Measurements from ENCODE around the gene ACSM3.
"Not testable (repeated sequence)": the region's sequence is repeated elsewhere in the genome, so short reads cannot be mapped to it uniquely, and the experiment has no call there.

Gene ACSM3

DNA sequence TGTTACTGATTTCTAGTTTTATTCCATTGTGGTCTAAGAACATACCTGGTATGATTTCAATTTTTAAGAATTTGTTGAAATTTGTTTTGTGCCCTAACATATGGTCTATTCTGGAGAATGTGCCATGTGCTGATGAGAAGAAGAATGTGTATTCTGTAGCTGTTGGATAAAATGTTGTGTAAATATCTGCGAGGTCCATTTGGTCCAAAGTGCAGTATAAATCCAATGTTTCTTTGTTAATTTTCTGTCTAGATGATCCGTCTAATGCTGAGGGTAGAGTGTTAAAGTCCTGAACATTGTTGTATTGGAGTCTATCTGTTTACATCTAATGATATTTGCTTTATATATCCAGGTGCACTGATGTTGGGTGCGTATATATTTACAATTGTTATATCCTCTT, 9.9 kb downstream of the ACSM3 start:
- H3K27me3 Mint-ChIP-seq, result no peaks in the 10 kb centered on the region
- no peak overlapping the region for H3K27ac Mint-ChIP-seq
- H3K4me1 Mint-ChIP-seq, result no peaks in the 10 kb centered on the region
- no peaks in the 10 kb centered on the region for H3K9me3 Mint-ChIP-seq
- H3K4me3 Mint-ChIP-seq, result no peak overlapping the region
- H3K36me3 Mint-ChIP-seq, result no peaks in the 10 kb centered on the region
- no peak for ATAC-seq

DNA sequence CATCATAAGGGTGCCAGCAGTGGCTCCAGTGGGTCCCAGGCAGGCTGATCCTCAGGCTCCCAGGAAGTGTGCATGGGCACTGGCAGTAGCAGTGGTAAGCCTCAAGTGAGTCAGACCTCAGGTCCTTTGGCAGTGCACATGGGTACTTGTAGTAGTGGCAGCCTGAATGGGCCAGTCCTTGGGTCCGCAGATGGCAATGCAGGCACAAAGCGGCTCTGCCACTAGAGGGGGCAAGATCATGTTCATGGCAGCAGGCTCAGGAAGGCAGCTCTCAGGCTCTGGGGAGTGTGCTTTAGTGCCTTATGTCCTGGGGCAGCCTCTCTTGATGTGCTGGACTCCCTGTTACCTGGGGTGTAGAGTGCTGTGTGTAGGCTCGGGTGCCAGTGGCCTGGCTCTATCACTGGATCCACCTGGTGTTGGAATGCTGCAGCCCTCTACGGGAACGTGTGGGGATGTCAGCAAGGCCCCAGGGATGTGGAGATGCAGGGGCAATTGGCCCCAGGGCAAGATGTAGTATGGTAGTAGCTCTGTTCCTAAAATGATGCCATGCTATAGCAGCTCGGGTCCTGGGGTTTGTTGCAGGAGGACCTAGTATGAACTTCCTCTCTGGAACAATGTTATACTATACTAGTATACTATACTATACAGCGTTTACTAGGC, 11.0 kb downstream of the ACSM3 start:
- H3K27me3 Mint-ChIP-seq, result no peaks in the 10 kb centered on the region
- no peaks in the 10 kb centered on the region for H3K4me1 Mint-ChIP-seq
- H3K9me3 Mint-ChIP-seq, result no peaks in the 10 kb centered on the region

DNA sequence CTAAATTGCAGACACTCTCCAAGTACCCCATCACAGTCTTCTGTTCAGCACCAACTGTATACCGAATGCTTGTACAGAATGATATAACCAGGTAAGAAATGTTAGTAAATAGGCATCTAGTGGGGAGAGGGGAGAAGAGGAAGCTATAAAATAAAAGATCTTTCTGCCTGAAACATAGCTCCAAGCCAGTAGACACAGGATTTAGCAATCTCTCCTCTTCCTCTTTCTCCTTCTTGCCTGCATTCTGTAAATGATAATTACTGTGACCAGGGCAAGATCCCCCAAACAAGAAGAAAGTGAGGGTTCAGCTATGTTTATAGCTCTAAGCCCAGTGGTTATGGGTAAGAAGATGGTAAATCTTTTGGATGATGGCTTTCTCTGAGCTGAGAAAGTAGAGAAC, 17.9 kb downstream of the ACSM3 start:
- no peak overlapping the region for H3K27ac Mint-ChIP-seq

More for the DNA sequence above, 11.0 kb downstream of the ACSM3 start:
- Mint-ChIP-seq H3K4me3 (no peak overlapping the region), H3K27ac (no peak overlapping the region), H3K36me3 (no peaks in the 10 kb centered on the region)
- peak; percentile 61 for ATAC-seq

DNA sequence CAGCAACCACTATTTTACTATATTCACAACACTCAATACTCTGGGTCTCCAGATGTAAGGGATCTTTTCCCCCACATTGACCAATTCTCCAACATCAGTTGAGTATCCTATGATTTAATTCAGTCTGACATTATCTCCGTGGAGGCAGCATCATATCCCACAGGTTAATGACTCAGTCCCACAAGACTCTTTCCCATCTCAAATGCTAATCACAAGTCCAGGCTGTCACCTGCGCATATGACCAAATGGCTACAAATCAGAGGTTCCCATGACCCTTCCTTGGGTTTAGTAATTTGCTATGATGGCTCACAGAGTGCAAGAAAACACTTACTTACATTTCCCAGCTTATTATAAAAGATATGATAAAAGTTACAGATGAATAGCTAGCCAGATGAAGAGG, 18.7 kb downstream of the ACSM3 start:
- no peaks in the 10 kb centered on the region for H3K36me3 Mint-ChIP-seq
- no peak overlapping the region for H3K4me3 Mint-ChIP-seq

More for the DNA sequence above, 17.9 kb downstream of the ACSM3 start:
- H3K27me3 Mint-ChIP-seq, result no peaks in the 10 kb centered on the region
- no peaks in the 10 kb centered on the region for H3K4me1 Mint-ChIP-seq
- no peaks in the 10 kb centered on the region for H3K36me3 Mint-ChIP-seq
- H3K9me3 Mint-ChIP-seq, result no peaks in the 10 kb centered on the region
- H3K4me3 Mint-ChIP-seq, result no peak overlapping the region
- ATAC-seq, result no peak

DNA sequence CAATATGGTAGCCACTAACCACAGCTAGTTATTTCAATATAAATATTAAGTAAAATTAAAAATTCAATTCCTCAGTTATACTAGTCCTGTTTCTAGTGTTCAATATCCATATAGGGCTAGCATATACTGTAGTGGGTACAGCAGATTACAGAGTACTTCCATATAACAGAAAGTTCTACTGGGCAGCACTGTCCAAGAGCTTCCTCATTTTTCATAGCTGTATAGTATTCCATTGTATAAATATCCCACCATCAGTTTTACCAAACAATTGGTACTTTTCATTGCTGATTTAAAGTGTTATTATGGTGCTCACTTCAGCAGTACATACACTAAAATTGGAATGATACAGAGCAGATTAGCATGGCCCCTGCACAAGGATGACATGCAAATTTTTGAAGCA, 20.4 kb downstream of the ACSM3 start:
- Mint-ChIP-seq H3K4me1 (no peaks in the 10 kb centered on the region), H3K27ac (no peak overlapping the region), H3K27me3 (no peaks in the 10 kb centered on the region), H3K9me3 (no peaks in the 10 kb centered on the region), H3K36me3 (no peaks in the 10 kb centered on the region), H3K4me3 (no peak overlapping the region)
- no peak for ATAC-seq

More for the DNA sequence above, 18.7 kb downstream of the ACSM3 start:
- ATAC-seq, result no peak
- no peaks in the 10 kb centered on the region for H3K27me3 Mint-ChIP-seq
- H3K4me1 Mint-ChIP-seq, result no peaks in the 10 kb centered on the region
- H3K9me3 Mint-ChIP-seq, result no peaks in the 10 kb centered on the region
- H3K27ac Mint-ChIP-seq, result no peak overlapping the region

DNA sequence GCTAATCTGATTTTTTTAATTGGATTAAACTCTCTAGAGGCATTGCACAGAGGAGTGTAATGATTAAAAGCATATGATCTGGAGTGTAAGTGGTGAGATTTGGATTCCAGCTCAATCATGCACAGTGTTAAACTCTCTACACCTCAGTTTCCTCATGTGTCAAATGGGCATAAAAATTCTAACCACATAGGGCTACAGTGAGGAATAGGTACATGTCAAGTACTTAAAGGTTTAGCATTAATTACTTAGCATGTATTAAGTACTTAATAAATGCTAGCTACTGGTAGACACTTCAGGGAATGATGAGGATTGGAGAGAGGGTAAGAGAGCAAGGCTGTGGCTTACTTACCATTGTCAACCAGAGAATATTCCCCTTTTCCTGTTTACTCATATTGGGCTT, 25.3 kb downstream of the ACSM3 start:
- no peaks in the 10 kb centered on the region for H3K27me3 Mint-ChIP-seq
- H3K4me3 Mint-ChIP-seq, result no peak overlapping the region
- no peaks in the 10 kb centered on the region for H3K4me1 Mint-ChIP-seq
- H3K36me3 Mint-ChIP-seq, result no peaks in the 10 kb centered on the region
- no peaks in the 10 kb centered on the region for H3K9me3 Mint-ChIP-seq
- ATAC-seq, result no peak
- H3K27ac Mint-ChIP-seq, result no peak overlapping the region

DNA sequence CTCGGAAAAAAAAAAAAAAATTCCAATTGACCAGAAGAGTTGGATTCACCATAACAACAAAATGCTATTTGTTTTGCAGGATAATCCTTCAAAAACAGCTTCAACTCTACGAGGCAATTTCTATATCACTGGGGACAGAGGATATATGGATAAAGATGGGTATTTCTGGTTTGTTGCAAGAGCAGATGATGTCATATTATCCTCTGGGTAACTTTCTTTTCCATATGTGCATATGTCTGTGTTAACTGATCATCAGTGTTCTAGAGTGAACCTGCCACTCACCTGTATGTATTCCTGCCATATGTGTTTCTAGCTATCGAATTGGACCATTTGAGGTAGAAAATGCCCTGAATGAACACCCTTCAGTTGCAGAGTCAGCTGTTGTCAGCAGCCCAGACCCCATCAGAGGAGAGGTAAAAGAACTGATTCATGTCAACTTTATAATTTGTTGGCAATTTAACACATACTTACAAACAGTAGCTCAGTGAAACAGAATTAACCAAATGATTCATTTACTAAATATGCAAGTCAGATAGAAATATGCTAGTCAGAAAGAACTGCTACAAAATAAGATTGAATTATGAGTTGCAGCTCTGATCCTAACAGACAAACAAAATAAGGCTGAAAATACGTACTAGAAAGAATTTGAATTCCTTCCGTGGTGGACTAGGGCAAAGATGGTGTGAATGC, 28.3 kb downstream of the ACSM3 start:
- no peaks in the 10 kb centered on the region for H3K4me1 Mint-ChIP-seq
- no peak overlapping the region for H3K4me3 Mint-ChIP-seq
- no peaks in the 10 kb centered on the region for H3K36me3 Mint-ChIP-seq
- no peak overlapping the region for H3K27ac Mint-ChIP-seq
- no peaks in the 10 kb centered on the region for H3K9me3 Mint-ChIP-seq
- H3K27me3 Mint-ChIP-seq, result no peaks in the 10 kb centered on the region
- ATAC-seq, result no peak

DNA sequence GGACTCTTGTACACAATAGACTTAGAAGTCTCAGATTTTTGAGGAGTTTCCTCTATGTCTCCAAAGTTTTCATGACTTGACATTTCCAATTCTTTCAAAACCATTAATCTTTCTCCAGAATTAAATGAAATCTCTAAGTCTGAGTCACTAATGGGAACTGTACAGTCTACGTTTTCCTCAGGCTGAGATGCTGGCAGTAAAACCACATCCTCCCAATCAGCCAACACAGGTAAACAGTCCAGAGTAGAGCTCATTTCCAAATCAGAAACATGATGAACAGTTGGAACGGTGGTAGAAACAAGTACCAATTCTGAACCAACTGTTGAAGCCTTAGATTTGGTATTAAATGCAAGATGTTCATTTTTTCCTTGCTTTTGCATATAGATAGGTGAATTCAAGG, 34.5 kb downstream of the ACSM3 start:
- Mint-ChIP-seq H3K27me3 (no peaks in the 10 kb centered on the region), H3K4me3 (no peak overlapping the region), H3K36me3 (no peaks in the 10 kb centered on the region), H3K9me3 (no peaks in the 10 kb centered on the region), H3K4me1 (no peaks in the 10 kb centered on the region), H3K27ac (no peak overlapping the region)
- ATAC-seq, result no peak

DNA sequence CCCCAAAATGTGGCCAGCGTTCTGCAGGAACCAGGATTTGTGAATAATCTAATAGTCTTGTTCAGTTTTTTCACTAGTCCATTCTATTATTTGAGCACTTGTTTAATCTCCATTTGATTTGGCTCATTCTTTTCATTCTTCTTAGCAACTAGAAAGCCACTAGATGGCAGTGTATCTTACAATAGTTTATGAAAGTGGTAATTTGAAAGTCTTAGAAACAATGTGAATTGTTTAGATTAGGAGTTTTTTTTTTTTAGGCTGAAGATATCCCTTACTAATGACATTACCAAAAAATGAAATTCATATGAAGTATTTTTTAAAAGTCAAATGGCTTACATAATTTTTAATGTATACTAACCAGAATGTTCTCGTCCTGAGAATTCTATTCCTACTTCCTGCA, 35.8 kb downstream of the ACSM3 start:
- Mint-ChIP-seq H3K36me3 (no peaks in the 10 kb centered on the region), H3K4me3 (no peak overlapping the region), H3K9me3 (no peaks in the 10 kb centered on the region), H3K27ac (no peak overlapping the region), H3K4me1 (no peaks in the 10 kb centered on the region), H3K27me3 (no peaks in the 10 kb centered on the region)
- ATAC-seq, result no peak

DNA sequence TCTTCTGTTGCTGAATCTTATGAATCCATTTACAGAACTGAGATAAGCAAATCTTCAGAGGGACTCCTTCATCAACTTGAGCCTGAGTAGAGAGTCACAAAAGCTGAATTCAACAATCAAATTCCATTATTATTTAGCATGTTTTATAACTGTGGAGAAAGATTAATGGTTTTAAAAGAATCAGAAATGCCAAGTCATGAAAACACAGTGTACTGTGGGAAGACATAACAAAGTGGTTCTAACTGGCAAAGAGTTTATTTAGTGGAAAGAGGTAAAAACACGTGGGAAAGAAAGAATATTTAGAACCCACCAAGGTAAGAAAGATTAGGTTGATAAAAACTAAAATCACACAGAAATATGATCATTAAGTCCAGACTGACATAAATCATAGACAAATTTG, 37.5 kb downstream of the ACSM3 start:
- ATAC-seq, result no peak
- Mint-ChIP-seq H3K9me3 (no peaks in the 10 kb centered on the region), H3K4me3 (no peak overlapping the region), H3K4me1 (peaks cover 9% of the 10 kb centered on the region), H3K27ac (no peak overlapping the region), H3K27me3 (no peaks in the 10 kb centered on the region), H3K36me3 (no peaks in the 10 kb centered on the region)

DNA sequence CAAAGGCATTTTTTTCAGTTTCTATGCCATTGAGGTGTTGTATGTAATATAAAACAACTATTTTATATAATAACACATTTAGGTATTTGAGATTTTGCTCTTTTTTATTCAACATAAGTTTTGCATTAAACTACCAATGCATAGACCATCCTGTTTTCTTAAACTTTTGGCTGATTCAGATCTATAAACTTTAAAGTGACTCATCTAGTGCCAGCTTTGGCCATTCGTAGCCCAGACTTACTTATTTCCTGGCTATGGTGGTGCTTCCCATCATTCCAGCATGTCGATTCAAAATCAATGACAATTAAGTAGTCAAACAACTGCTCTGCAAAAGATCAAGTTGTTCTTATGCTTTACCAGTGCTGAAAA, 39.4 kb downstream of the ACSM3 start:
- Mint-ChIP-seq H3K4me3 (no peak overlapping the region), H3K9me3 (no peaks in the 10 kb centered on the region), H3K36me3 (no peaks in the 10 kb centered on the region), H3K4me1 (peaks cover 27% of the 10 kb centered on the region), H3K27ac (no peak overlapping the region), H3K27me3 (no peaks in the 10 kb centered on the region)
- ATAC-seq, result no peak

DNA sequence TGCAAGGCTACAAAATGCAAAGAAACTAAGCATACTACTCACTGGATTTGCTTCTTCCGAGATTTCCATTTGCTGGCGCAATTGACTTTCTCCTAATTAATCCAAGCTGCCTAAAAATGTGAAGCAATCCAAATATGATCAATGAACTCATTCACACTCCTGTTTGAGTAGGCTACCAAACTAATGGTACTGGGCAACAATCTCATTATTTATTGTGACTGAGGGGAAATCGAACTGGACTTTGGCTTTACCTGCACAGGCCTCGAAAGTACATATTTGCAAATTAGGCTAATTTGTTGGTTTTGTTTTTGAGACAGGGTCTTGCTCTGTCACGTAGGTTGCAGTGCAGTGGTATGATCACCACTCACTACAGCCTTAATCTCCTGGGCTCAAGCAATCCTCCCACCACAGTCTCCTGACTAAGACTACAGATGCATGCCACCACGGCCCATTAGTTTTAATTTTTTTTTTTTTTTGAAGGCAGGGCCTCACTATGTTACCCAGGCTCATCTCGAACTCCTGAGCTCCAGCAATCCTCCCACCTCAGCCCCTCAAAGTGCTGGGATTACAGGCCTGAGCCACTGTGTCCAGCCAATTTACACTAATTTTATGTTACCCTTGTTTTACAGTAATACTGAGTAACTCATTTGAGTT, 39.9 kb downstream of the ACSM3 start:
- no peak for ATAC-seq
- H3K4me1 Mint-ChIP-seq, result peaks cover 27% of the 10 kb centered on the region
- no peaks in the 10 kb centered on the region for H3K27me3 Mint-ChIP-seq
- H3K4me3 Mint-ChIP-seq, result no peak overlapping the region
- no peaks in the 10 kb centered on the region for H3K9me3 Mint-ChIP-seq
- H3K27ac Mint-ChIP-seq, result no peak overlapping the region
- H3K36me3 Mint-ChIP-seq, result no peaks in the 10 kb centered on the region

DNA sequence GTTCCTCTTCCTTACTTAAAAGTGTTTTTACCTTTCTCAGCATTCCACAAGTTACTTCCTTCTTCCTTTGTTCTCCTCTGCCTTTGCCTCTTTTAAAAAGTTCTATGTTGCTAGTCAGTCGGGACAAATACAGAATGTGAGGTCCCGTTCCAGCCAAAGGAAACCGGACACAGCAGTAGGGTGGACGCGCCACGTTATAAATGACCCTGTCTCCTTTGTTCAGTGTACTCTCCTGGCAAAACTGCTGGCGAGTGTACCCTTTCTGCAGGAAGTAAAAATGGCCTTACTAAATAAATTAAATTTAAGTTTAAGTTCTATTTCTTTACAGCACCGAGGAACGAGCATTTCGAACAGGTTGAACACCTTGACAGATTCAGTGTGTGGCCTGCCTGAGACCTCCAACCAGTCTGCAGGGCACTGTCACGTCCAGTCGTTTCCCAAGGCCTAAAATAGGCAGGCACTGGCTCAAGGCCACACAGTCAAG, 41.9 kb downstream of the ACSM3 start:
- H3K9me3 Mint-ChIP-seq, H3K27me3 Mint-ChIP-seq, ATAC-seq, H3K36me3 Mint-ChIP-seq: not testable (repeated sequence)
- Mint-ChIP-seq H3K27ac (peak overlapping the region; percentile 89), H3K4me3 (peak overlapping the region; percentile 93), H3K4me1 (peaks cover 27% of the 10 kb centered on the region)

DNA sequence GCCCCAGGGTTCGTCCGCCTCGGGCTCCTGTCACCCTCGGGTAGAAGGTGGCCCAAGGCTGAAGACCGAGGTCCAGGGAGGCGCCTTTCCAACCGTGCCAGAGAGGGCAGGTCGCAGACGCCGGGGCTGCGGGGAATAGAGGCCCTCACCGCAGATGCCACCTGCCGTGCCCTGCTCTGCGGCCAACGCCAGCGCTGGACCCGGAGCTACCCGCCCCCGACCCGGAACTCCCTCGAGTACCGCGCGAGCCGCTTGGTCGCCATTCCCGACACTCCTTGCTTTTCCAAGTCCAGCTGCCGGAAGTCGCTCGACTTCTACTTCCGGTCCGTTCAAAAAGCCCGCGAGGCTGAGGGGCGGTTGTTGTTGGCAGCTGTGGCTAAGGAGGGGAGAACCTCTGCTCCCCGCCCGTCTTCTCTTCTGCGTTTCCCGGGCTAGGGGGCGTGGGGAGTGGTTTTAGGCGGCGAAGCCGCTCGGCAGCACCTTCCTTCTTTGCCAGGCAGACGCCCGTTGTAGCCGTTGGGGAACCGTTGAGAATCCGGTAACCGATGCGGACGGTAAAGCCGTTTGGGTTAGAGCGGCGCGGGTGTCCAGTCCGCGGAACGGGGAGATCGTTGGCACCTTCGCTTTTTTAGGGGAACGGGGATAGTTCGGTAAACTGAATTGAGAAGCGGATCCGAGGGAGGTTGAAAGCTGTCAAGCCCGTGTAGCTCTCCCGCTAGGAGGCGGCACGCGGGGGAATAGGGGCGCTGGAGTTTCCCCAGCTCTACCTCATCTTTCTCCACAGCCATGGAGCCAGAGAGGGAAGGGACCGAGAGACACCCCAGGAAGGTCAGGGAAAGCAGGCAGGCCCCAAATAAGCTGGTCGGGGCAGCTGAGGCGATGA, 42.6 kb downstream of the ACSM3 start, which contains the start of the genes ERI2 and REXO5:
Gene ERI2 (minus strand): TSS at position 305 of the 883 bp plus-strand sequence. CDS start 42 bp downstream, at position 263.
Gene REXO5 (plus strand): TSS at position 360 of the 883 bp plus-strand sequence. CDS start 427 bp downstream, at position 787.
- H3K36me3 Mint-ChIP-seq, result no peaks in the 10 kb centered on the region
- H3K27ac Mint-ChIP-seq, result peak within 1 kb of the TSS; percentile 89
- H3K9me3 Mint-ChIP-seq, result no peaks in the 10 kb centered on the region
- H3K4me1 Mint-ChIP-seq, result peaks cover 27% of the 10 kb centered on the region
- no peaks in the 10 kb centered on the region for H3K27me3 Mint-ChIP-seq
- ATAC-seq, result peak; percentile 90
- peak within 1 kb of the TSS; percentile 93 for H3K4me3 Mint-ChIP-seq

DNA sequence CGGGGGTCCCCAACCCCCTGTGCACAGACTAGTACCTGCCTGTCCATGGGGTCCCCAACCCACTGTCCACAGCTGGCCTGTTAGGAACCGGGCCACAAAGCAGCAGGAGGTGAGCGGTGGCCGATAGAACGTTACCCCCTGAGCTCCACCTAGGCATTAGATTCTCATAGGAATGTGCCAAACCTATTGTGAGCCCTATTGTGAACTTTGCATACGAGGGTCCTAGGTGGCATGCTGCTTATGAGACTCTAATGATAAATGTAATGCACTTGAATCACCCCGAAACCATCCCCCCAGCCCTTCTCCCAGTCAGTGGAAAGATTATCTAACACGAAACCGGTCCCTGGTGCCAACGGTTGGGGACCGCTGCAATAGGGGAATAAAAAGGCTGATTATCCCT, 44.0 kb downstream of the ACSM3 start:
- no peaks in the 10 kb centered on the region for H3K27me3 Mint-ChIP-seq
- H3K9me3 Mint-ChIP-seq, result no peaks in the 10 kb centered on the region
- peak overlapping the region; percentile 68 for H3K4me3 Mint-ChIP-seq
- no peaks in the 10 kb centered on the region for H3K36me3 Mint-ChIP-seq
- H3K4me1 Mint-ChIP-seq, result peaks cover 27% of the 10 kb centered on the region
- no peak for ATAC-seq
- peak overlapping the region; percentile 89 for H3K27ac Mint-ChIP-seq
